ENCODE data around the gene NACC2.

DNA sequence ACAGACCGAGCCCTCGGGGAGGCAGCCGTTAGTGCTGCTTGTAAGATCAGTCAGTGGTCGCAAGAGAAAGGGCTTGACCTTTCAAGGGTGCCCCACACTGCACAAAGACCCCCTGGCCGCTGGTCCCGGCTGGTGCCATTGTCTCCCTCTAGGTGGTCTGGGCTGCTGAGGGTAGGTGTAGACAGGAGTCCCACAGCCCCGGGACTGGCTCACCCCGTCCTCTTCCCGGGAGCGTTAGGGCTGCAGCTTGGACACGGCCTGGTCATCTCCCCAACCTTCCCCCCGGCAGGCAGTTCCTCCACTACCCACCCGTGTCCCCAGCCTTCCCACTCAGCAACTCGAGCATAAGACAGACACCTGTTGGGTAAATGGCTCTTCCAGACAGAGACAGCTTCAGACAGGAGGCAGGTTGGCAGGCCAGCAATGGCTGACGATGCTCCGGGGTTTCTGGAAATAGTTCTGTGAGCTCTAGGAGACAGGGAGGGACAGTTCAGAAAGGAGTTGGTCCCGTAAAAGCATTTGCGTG is 38.9 kb upstream of the NACC2 start:
- TF ChIP-seq, protein P1, sequence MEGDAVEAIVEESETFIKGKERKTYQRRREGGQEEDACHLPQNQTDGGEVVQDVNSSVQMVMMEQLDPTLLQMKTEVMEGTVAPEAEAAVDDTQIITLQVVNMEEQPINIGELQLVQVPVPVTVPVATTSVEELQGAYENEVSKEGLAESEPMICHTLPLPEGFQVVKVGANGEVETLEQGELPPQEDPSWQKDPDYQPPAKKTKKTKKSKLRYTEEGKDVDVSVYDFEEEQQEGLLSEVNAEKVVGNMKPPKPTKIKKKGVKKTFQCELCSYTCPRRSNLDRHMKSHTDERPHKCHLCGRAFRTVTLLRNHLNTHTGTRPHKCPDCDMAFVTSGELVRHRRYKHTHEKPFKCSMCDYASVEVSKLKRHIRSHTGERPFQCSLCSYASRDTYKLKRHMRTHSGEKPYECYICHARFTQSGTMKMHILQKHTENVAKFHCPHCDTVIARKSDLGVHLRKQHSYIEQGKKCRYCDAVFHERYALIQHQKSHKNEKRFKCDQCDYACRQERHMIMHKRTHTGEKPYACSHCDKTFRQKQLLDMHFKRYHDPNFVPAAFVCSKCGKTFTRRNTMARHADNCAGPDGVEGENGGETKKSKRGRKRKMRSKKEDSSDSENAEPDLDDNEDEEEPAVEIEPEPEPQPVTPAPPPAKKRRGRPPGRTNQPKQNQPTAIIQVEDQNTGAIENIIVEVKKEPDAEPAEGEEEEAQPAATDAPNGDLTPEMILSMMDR (IDR thresholded peaks at IDR 0.05), result no peak
- no peak for TF ChIP-seq EZH2phosphoT487 (IDR thresholded peaks at IDR 0.05)

All from neural progenitor cell (in vitro differentiated cells).